ENCODE measurements around the gene LAMC2.

- TF ChIP-seq CTCF (optimal IDR thresholded peaks at IDR 0.05 in 1 of 3, IDR thresholded peaks at IDR 0.05 in 1 of 3, conservative IDR thresholded peaks at IDR 0.05 in 1 of 3; ENCODE audit: extremely low read depth in 1 of 3, insufficient read depth in 2 of 3, low read length in 3 of 3) (no peak), EZH2 (IDR thresholded peaks at IDR 0.05; ENCODE audit: low read length) (no peak)
Measured at GRCh38 chr1:183236158-183236725, 50.2 kb downstream of the LAMC2 start.
